ENCODE measurements around the gene ACTRT1.

DNA sequence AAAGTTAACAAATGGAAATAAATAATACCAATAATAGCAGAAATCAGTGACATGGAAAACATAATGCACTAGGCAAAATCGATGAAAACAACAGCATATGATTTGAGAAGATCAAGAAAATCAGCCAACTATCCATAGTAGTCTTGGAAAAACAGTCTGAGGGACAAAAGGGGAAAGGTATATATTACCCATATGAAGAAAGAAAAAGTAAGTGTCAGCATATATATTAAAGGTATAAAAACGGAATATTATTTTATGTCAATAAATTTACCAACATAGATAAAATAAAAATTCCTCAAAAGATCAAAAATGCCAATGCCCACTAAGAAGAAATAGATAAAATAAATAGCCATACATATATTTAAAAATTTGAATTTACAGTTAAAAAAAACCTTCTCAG is 33.0 kb downstream of the ACTRT1 start:
- TF ChIP-seq TAF1 (IDR thresholded peaks at IDR 0.05; ENCODE audit: borderline replicate concordance, low read depth, low read length) = no peak
- TF ChIP-seq POLR2A (IDR thresholded peaks at IDR 0.05; ENCODE audit: low read depth, low read length) = no peak
- TF ChIP-seq POLR2AphosphoS5 (IDR thresholded peaks at IDR 0.05; ENCODE audit: low read depth, low read length) = no peak
